ENCODE measurements around the gene MYO1F. TPM values are rescaled to one million over a fixed set of nuclear protein-coding genes. Genes with fewer than 3 reads are reported as not detected.

MYO1F gene
- total RNA-seq, 1 experiment from 2014 or later = not detected

DNA sequence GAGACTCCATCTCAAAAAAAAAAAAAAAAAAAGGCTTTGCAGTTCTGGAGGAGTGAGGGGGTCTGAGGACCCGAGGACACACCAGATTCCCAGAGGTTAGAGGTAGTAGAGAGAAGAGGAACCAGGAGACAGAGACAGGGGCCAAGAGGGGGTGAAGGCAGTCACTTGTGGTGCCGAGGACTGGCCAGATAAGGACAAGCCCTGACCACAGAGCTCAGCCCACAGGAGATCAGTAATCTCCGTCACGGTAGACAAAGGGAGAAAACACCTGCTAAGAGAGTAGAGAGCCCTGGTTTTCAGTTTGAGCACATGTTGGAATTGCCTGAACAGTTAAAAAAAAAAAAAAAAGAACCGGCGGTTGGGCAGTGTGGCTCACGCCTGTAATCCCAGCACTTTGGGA lies 73.1 kb downstream of the MYO1F start:
- Mint-ChIP-seq H3K27me3 (ENCODE audit: unreplicated experiment) (no peaks in the 10 kb centered on the region), H3K27ac (ENCODE audit: unreplicated experiment) (no peak overlapping the region), H3K4me1 (ENCODE audit: low read depth, unreplicated experiment) (no peaks in the 10 kb centered on the region), H3K4me3 (ENCODE audit: low read depth, unreplicated experiment) (no peak overlapping the region), H3K9me3 (ENCODE audit: low read depth, unreplicated experiment) (no peaks in the 10 kb centered on the region), H3K36me3 (ENCODE audit: insufficient read depth, unreplicated experiment) (peaks cover 22% of the 10 kb centered on the region)
- no TSS peak for BruUV-seq (replicated peaks)
- CTCF ChIA-PET = no interaction called here
- intact Hi-C loops (cut with micrococcal nuclease; ENCODE audit: unreplicated experiment) = no loop called here
- TF ChIP-seq, protein P1, sequence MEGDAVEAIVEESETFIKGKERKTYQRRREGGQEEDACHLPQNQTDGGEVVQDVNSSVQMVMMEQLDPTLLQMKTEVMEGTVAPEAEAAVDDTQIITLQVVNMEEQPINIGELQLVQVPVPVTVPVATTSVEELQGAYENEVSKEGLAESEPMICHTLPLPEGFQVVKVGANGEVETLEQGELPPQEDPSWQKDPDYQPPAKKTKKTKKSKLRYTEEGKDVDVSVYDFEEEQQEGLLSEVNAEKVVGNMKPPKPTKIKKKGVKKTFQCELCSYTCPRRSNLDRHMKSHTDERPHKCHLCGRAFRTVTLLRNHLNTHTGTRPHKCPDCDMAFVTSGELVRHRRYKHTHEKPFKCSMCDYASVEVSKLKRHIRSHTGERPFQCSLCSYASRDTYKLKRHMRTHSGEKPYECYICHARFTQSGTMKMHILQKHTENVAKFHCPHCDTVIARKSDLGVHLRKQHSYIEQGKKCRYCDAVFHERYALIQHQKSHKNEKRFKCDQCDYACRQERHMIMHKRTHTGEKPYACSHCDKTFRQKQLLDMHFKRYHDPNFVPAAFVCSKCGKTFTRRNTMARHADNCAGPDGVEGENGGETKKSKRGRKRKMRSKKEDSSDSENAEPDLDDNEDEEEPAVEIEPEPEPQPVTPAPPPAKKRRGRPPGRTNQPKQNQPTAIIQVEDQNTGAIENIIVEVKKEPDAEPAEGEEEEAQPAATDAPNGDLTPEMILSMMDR (IDR thresholded peaks at IDR 0.05; ENCODE audit: unreplicated experiment) = no peak
- no peak for DNase-seq

DNA sequence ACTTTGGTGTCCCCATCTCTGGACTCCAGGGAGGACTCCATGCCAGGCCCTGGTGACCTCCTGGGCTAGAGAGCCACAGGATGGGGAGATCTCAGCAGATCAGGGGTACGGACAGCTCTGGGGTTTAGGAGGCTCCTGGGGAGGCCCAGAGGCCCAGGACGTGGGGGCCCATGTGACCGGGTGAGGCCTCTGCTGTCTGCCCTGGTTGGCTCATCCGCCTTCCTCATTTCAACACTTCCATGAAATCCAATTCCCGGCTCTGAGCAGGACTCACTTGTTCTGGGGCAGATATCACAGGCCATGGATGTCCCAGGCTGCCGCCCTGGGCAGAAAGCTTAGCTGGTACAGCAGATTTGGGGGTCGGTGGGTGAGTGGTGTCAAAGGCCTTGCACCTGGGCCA lies 73.7 kb downstream of the MYO1F start:
- TF ChIP-seq, protein P1 (IDR thresholded peaks at IDR 0.05; ENCODE audit: unreplicated experiment) = no peak
- Mint-ChIP-seq H3K4me3 (ENCODE audit: low read depth, unreplicated experiment) (no peak overlapping the region), H3K9me3 (ENCODE audit: low read depth, unreplicated experiment) (no peaks in the 10 kb centered on the region), H3K27ac (ENCODE audit: unreplicated experiment) (no peak overlapping the region), H3K27me3 (ENCODE audit: unreplicated experiment) (no peaks in the 10 kb centered on the region), H3K4me1 (ENCODE audit: low read depth, unreplicated experiment) (no peaks in the 10 kb centered on the region), H3K36me3 (ENCODE audit: insufficient read depth, unreplicated experiment) (peaks cover 22% of the 10 kb centered on the region)
- CTCF ChIA-PET = no interaction called here
- intact Hi-C loops (cut with micrococcal nuclease; ENCODE audit: unreplicated experiment) = no loop called here
- no TSS peak for BruUV-seq (replicated peaks)
- DNase-seq = no peak

DNA sequence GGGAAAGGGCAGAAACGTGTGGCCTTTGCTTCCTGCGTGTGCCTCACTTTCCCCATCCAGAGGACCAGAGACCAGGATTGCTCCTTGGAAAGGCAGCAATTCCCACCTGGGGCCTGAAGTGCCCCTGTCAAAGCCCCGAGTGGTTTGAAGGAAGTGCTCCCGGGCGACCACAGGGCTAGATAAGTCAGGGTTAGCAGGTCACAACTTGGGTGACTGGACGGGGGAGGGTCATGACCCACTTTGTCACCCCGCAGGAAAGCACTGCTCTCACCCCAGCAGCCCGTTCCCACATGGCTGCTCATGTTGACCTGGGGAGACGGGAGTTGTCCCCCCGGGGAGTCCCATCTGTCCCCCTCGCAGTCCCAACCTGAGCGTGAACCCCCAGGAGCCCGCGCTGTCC lies 75.3 kb downstream of the MYO1F start:
- intact Hi-C loops (cut with micrococcal nuclease; ENCODE audit: unreplicated experiment) = no loop called here
- DNase-seq = no peak
- TF ChIP-seq, protein P1 (IDR thresholded peaks at IDR 0.05; ENCODE audit: unreplicated experiment) = no peak
- no TSS peak for BruUV-seq (replicated peaks)
- Mint-ChIP-seq H3K27ac (ENCODE audit: unreplicated experiment) (no peak overlapping the region), H3K4me1 (ENCODE audit: low read depth, unreplicated experiment) (no peaks in the 10 kb centered on the region), H3K9me3 (ENCODE audit: low read depth, unreplicated experiment) (no peaks in the 10 kb centered on the region), H3K27me3 (ENCODE audit: unreplicated experiment) (no peaks in the 10 kb centered on the region), H3K36me3 (ENCODE audit: insufficient read depth, unreplicated experiment) (peaks cover 17% of the 10 kb centered on the region), H3K4me3 (ENCODE audit: low read depth, unreplicated experiment) (no peak overlapping the region)
- CTCF ChIA-PET = no interaction called here

- DNase-seq = no peak
- BruUV-seq (replicated peaks) = no TSS peak
- TF ChIP-seq, protein P1 (IDR thresholded peaks at IDR 0.05; ENCODE audit: unreplicated experiment) = no peak
- H3K27ac Mint-ChIP-seq (ENCODE audit: unreplicated experiment) = no peak overlapping the region
- H3K4me3 Mint-ChIP-seq (ENCODE audit: low read depth, unreplicated experiment) = no peak overlapping the region
- H3K36me3 Mint-ChIP-seq (ENCODE audit: insufficient read depth, unreplicated experiment) = peaks cover 15% of the 10 kb centered on the region
- no peaks in the 10 kb centered on the region for H3K27me3 Mint-ChIP-seq (ENCODE audit: unreplicated experiment)
- intact Hi-C loops (cut with micrococcal nuclease; ENCODE audit: unreplicated experiment) = no loop called here
- no peaks in the 10 kb centered on the region for H3K9me3 Mint-ChIP-seq (ENCODE audit: low read depth, unreplicated experiment)
- H3K4me1 Mint-ChIP-seq (ENCODE audit: low read depth, unreplicated experiment) = no peaks in the 10 kb centered on the region
- CTCF ChIA-PET = no interaction called here
Measured at GRCh38 chr19:8501516-8501915, 75.7 kb downstream of the MYO1F start.

GRCh38 chr19:8500158-8500557 lies 77.1 kb downstream of the MYO1F start:
- intact Hi-C loops (cut with micrococcal nuclease; ENCODE audit: unreplicated experiment) = no loop called here
- no peak for DNase-seq
- no peak overlapping the region for H3K4me3 Mint-ChIP-seq (ENCODE audit: low read depth, unreplicated experiment)
- no peaks in the 10 kb centered on the region for H3K9me3 Mint-ChIP-seq (ENCODE audit: low read depth, unreplicated experiment)
- no peaks in the 10 kb centered on the region for H3K4me1 Mint-ChIP-seq (ENCODE audit: low read depth, unreplicated experiment)
- H3K27ac Mint-ChIP-seq (ENCODE audit: unreplicated experiment) = no peak overlapping the region
- no peaks in the 10 kb centered on the region for H3K27me3 Mint-ChIP-seq (ENCODE audit: unreplicated experiment)
- H3K36me3 Mint-ChIP-seq (ENCODE audit: insufficient read depth, unreplicated experiment) = peaks cover 4% of the 10 kb centered on the region
- TF ChIP-seq, protein P1 (IDR thresholded peaks at IDR 0.05; ENCODE audit: unreplicated experiment) = no peak
- CTCF ChIA-PET = no interaction called here
- BruUV-seq (replicated peaks) = no TSS peak

Data from Calu3 (cell line).